Smooth muscle cell (in vitro differentiated cells): ENCODE results near the gene ARRDC4. TPM values are rescaled to one million over a fixed set of nuclear protein-coding genes. Genes with fewer than 3 reads are reported as not detected.

Experiments
- DNase-seq: peaks from one replicate; lab custom pipeline; 2025; ENCODE audit not compliant: unreplicated experiment; lab: John Stamatoyannopoulos, UW
- H2AFZ ChIP-seq: fragments of 200-600 bp; sonication (generic); 2 replicates; pipeline ENCODE4 v1.6.0; 2016; ENCODE audit warnings: antibody characterized with exemption, low read depth, mild to moderate bottlenecking
- H3F3A ChIP-seq: fragments of 200-600 bp; sonication (generic); 2 replicates; pipeline ENCODE4 v1.6.0; 2017; ENCODE audit warnings: antibody characterized with exemption, low read depth
- H3K27ac ChIP-seq: fragments of 200-600 bp; sonication (generic); 2 replicates; pipeline ENCODE4 v1.5.1; 2016; ENCODE audit warnings: low read depth, mild to moderate bottlenecking
- H3K27me3 ChIP-seq: fragments of 200-600 bp; sonication (generic); 2 replicates; pipeline ENCODE4 v1.6.1; 2016; ENCODE audit warnings: low read depth, mild to moderate bottlenecking
- H3K36me3 ChIP-seq: fragments of 200-600 bp; sonication (generic); 2 replicates; pipeline ENCODE4 v1.5.1; 2016; ENCODE audit warnings: low read depth
- H3K4me1 ChIP-seq: fragments of 200-600 bp; sonication (generic); 2 replicates; pipeline ENCODE4 v1.5.1; 2016; ENCODE audit warnings: low read depth
- H3K4me2 ChIP-seq: fragments of 200-600 bp; sonication (generic); 2 replicates; pipeline ENCODE4 v1.6.0; 2016; ENCODE audit warnings: mild to moderate bottlenecking
- H3K4me3 ChIP-seq: fragments of 200-600 bp; sonication (generic); 2 replicates; pipeline ENCODE4 v1.5.1; 2016; ENCODE audit warnings: mild to moderate bottlenecking
- H3K79me2 ChIP-seq: fragments of 200-600 bp; sonication (generic); 2 replicates; pipeline ENCODE4 v1.6.0; 2016; ENCODE audit warnings: low read depth, mild to moderate bottlenecking
- H3K9ac ChIP-seq: fragments of 200-600 bp; sonication (generic); 2 replicates; pipeline ENCODE4 v1.6.0; 2016; ENCODE audit warnings: low read depth
- H3K9me3 ChIP-seq: fragments of 200-600 bp; sonication (generic); replicated peaks from 2 replicates; pipeline ENCODE4 v1.5.1; 2016; ENCODE audit warnings: low read depth
- H4K20me1 ChIP-seq: fragments of 200-600 bp; sonication (generic); 2 replicates; pipeline ENCODE4 v1.6.0; 2016; ENCODE audit warnings: low read depth
- WGBS: methylation state at CpG from one replicate; pipeline ENCODE4 v1.1.7; 2016; ENCODE audit warnings: low lambda C conversion rate; 5-methylcytosine and 5-hydroxymethylcytosine counted together
- polyA plus RNA-seq: library from polyadenylated mRNA; unstranded; fragments of >200 nt; fragmentation: Nextera tagmentation; extraction: Ambion mirVana; gene quantifications from 2 replicates; pipeline ENCODE4 v1.2.1, GENCODE V29; 2016
- total RNA-seq: library from RNA; depleted of rRNA; stranded (reverse); fragments of >200 nt; gene quantifications from 2 replicates; pipeline ENCODE4 v1.2.3, GENCODE V29; 2014
- TF ChIP-seq, protein P1 (sequence below): fragments of 200-600 bp; sonication (generic); IDR thresholded peaks from 2 replicates; pipeline ENCODE4 v1.5.1; 2017; ENCODE audit warnings: borderline replicate concordance, mild to moderate bottlenecking, antibody characterized with exemption; ENCODE audit not compliant: insufficient read depth, poor library complexity, severe bottlenecking

The ARRDC4 gene
- total and polyA plus RNA-seq, 2 experiments from 2014 or later: 26.9 to 114 TPM

DNA sequence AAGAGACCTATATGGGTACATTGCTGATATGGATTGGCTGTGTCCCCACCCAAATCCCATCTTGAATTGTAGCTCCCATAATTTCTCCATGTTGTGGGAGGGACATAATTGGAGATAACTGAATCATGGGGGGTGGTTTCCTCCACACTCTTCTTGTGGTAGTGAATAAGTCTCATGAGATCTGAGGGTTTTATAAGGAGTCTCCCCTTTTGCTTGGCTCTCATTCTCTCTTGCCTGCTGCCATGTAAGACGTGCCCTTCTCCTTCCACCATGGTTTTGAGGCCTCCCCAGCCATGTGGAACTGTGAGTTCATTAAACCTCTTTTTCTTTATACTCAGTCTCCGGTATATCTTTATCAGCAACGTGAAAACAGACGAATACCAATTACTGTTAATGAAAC, 5.0 kb upstream of the ARRDC4 start:
- H3K4me1 ChIP-seq: peaks cover 5% of the 10 kb centered on the region
- no peak overlapping the region for H3K9ac ChIP-seq
- H3K79me2 ChIP-seq: peaks cover under 1% of the 10 kb centered on the region
- DNase-seq: no peak
- peaks cover 5% of the 10 kb centered on the region for H3F3A ChIP-seq
- no peaks in the 10 kb centered on the region for H3K9me3 ChIP-seq
- H3K36me3 ChIP-seq: no peaks in the 10 kb centered on the region
- peaks cover 3% of the 10 kb centered on the region for H3K27me3 ChIP-seq
- 79% methylated on average over 4 of the region's 4 CpGs for WGBS
- TF ChIP-seq, protein P1, sequence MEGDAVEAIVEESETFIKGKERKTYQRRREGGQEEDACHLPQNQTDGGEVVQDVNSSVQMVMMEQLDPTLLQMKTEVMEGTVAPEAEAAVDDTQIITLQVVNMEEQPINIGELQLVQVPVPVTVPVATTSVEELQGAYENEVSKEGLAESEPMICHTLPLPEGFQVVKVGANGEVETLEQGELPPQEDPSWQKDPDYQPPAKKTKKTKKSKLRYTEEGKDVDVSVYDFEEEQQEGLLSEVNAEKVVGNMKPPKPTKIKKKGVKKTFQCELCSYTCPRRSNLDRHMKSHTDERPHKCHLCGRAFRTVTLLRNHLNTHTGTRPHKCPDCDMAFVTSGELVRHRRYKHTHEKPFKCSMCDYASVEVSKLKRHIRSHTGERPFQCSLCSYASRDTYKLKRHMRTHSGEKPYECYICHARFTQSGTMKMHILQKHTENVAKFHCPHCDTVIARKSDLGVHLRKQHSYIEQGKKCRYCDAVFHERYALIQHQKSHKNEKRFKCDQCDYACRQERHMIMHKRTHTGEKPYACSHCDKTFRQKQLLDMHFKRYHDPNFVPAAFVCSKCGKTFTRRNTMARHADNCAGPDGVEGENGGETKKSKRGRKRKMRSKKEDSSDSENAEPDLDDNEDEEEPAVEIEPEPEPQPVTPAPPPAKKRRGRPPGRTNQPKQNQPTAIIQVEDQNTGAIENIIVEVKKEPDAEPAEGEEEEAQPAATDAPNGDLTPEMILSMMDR: no peak
- no peak overlapping the region for H3K4me3 ChIP-seq
- H3K4me2 ChIP-seq: no peak overlapping the region
- no peaks in the 10 kb centered on the region for H4K20me1 ChIP-seq
- no peak overlapping the region for H3K27ac ChIP-seq
- H2AFZ ChIP-seq: no peak overlapping the region

DNA sequence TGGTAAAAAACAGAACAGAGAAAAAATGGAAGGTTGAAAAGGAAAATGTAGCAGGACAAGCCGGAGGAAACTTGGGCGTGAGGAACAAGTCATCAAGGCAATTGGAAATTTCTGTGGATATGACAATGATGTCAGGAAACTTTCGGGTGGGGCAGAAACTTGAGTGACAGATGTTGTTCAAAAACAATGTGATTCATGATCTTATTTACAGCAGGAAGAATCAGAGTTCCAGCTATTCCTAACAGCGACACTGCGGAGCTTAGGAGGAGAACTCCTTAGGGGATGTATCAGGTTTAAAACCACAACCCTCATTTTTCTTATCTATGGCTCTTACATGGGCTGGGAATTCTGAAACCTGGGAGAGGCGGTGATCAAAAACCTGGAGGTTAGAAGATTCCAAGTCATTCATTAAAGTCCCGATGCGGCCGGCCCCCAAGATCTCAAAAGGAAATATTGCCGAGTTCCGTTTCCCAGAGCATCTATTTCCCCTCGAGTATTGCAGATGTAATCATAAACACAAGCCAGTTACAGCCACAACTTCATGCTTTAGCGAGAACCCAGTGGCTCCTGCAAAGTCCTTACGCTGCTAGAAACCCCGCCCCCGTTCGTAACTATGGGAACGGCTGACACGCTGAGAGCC, 659 bp upstream of the ARRDC4 start:
- Histone ChIP-seq H3K27ac (peak overlapping the region; percentile 81), H2AFZ (peak overlapping the region; percentile 67), H3K9me3 (no peaks in the 10 kb centered on the region), H3K9ac (peak overlapping the region; percentile 77), H4K20me1 (peaks cover 39% of the 10 kb centered on the region), H3K4me1 (peaks cover 16% of the 10 kb centered on the region), H3K79me2 (peaks cover 39% of the 10 kb centered on the region), H3F3A (peaks cover 5% of the 10 kb centered on the region), H3K27me3 (no peaks in the 10 kb centered on the region), H3K36me3 (no peaks in the 10 kb centered on the region), H3K4me2 (peak overlapping the region; percentile 85), H3K4me3 (peak overlapping the region; percentile 51)
- TF ChIP-seq, protein P1: no peak
- 10% methylated on average over 19 of the region's 19 CpGs for WGBS
- no peak for DNase-seq

DNA sequence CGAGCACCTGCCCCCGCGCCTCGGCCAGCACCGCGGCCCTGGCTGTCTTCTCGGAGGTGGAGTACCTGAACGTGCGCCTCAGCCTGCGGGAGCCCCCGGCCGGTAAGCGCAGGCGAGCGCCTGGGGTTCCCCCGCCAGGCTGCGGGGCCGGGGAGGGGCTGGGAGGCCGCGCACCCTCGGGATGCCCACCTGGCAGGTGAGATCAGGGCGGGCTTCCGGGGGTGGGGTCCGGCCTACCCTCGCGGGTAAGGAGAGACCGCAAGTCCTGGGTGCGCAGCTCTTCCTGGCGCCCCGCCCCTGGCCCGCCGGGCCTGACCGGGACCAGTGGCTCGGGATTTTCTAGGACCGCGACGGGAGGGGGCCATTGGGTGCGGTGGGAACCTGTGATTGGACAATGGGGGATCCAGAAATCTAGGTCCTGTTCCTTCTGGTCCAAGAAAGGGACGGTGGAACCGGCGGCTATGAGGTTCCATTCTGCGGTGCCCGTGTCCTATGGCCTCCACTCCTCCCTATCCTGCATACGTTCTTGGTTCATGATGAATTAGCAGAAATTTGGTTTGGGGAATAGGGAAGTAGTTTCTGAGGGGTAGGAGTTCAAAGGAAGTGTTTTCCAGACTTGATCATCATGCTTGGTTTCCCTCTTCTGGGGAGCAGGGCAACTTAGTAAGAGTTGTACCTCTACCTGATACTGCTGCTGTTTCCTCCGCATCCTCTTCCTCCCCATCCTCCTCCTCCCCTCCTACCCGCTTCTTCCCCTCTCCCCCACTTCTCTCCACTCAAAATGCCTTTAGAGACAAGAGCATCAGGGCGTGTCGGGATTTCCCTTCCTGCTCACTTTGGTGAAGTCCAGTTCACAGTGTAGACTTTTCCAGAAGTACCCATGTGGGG, 808 bp downstream of the ARRDC4 start:
- H4K20me1 ChIP-seq: peaks cover 54% of the 10 kb centered on the region
- peak overlapping the region; percentile 87 for H3K4me3 ChIP-seq
- TF ChIP-seq, protein P1: no peak
- DNase-seq: no peak
- peak overlapping the region; percentile 32 for H2AFZ ChIP-seq
- no peaks in the 10 kb centered on the region for H3K9me3 ChIP-seq
- no peaks in the 10 kb centered on the region for H3K36me3 ChIP-seq
- peak overlapping the region; percentile 96 for H3K9ac ChIP-seq
- H3K4me2 ChIP-seq: peak overlapping the region; percentile 96
- peaks cover 5% of the 10 kb centered on the region for H3F3A ChIP-seq
- H3K4me1 ChIP-seq: peaks cover 16% of the 10 kb centered on the region
- no peaks in the 10 kb centered on the region for H3K27me3 ChIP-seq
- H3K79me2 ChIP-seq: peaks cover 44% of the 10 kb centered on the region
- peak overlapping the region; percentile 88 for H3K27ac ChIP-seq
- WGBS: 11% methylated on average over 31 of the region's 48 CpGs
